Measurements from ENCODE around the gene EPB41. TPM values are rescaled to one million over a fixed set of nuclear protein-coding genes. Genes with fewer than 3 reads are reported as not detected.
A peak's percentile ranks its signal among the peaks of the same experiment; 100 is the strongest.
"Not testable (repeated sequence)": the region's sequence is repeated elsewhere in the genome, so short reads cannot be mapped to it uniquely, and the experiment has no call there.

EPB41 gene
- polyA plus RNA-seq, 3 donors from 2014 or later, result 39.7 to 88.9 (median 59.4) TPM

GRCh38 chr1:29105822-29106221, 191.5 kb downstream of the EPB41 start:
- H3K9me3 Mint-ChIP-seq, result no peaks in the 10 kb centered on the region
- peaks cover 1 to 4% (median 3%) of the 10 kb centered on the region in 3 donors for H3K27me3 Mint-ChIP-seq (ENCODE audit: low read depth in 3 of 3)
- peak overlapping the region in 1 of 6 donors; percentile 75 for H3K27ac Mint-ChIP-seq
- peaks cover 8 to 13% (median 10%) of the 10 kb centered on the region in 3 donors for H3K36me3 Mint-ChIP-seq
- H3K4me1 Mint-ChIP-seq, result no peaks in the 10 kb centered on the region
- H3K4me3 Mint-ChIP-seq, result no peak overlapping the region
- DNase-seq, result no peak

- Mint-ChIP-seq H3K4me1 (peaks cover 5 to 11% of the 10 kb centered on the region in 2 donors), H3K36me3 (peaks cover 15 to 26% (median 15%) of the 10 kb centered on the region in 3 donors)
- H3K9me3 Mint-ChIP-seq; DNase-seq; H3K4me3 Mint-ChIP-seq; H3K27me3 Mint-ChIP-seq (ENCODE audit: low read depth in 3 of 3); H3K27ac Mint-ChIP-seq: not testable (repeated sequence)
Measured at GRCh38 chr1:29108041-29108440, 193.7 kb downstream of the EPB41 start.

DNA sequence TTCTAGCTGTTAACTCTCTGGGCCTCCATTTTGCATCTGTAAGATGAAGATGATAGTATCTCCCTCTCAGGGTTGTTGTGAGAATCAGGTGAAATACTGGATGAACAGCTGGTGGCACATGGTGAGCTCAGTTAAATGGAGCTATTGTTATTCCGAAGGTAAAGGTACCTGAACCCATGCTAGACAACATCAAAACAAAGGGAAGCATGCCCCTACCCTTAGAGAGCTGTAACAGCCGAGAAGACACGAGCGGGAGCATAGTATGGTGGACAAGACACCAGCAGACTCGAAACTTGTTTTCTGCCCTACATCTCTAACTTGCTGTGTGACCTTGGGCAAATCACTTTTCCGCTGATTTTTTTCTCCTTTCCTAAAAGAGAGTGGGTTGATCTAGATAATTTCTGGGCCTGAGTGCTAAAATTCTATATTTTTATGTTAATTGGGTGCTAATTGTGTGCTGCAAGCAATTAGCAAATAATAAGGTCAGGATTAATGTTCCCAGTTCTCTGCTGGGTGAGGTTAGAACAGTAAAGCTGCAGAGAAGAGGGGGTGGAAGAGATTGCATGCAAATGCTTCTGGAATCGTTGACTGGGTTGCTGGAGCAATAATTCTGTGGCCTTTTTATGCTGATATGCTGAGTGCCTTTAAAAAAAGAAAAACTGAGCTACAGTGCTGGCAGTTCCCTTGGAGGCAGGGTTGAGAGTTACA, 198.5 kb downstream of the EPB41 start:
- H3K27ac Mint-ChIP-seq, result no peak overlapping the region
- peaks cover 13 to 17% of the 10 kb centered on the region in 2 donors for H3K4me1 Mint-ChIP-seq
- no peak overlapping the region for H3K4me3 Mint-ChIP-seq
- peaks cover 25 to 56% (median 32%) of the 10 kb centered on the region in 3 donors for H3K36me3 Mint-ChIP-seq
- no peak for DNase-seq
- H3K9me3 Mint-ChIP-seq, result no peaks in the 10 kb centered on the region
- peaks cover 2 to 7% (median 3%) of the 10 kb centered on the region in 3 donors for H3K27me3 Mint-ChIP-seq (ENCODE audit: low read depth in 3 of 3)

DNA sequence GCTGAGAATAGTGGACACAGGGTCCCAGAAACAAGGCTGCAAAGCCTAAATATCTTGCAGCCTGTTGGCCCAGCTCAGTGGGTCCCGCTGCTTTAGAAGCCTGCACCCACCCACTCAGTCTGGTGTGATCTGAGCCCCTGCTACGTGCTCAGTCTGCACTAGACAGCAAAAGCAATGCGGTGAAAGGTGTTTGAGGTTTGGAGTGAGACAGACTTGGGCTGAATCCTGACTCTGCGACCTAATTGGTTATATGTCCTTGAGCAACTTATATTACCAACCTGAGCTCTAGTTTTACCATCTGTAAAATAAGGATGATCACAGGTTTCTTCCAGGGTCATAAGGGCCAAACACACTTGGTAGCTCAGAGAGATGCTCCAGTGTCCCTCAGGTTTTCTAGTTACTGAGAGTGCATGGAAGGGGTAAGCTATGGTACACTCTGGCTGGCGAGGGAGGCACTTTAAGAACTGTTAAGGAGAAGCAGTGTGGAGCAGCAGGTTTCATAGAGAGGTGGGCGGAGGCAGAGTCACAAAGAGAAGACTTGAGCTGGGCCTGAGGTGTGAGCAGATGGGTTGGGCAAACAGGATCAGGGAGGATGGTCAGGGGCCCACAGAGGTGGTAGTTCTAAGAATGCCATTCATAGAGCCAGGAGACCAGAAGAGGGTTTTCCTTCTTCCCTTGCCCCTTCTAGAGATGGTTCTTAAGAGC, 199.2 kb downstream of the EPB41 start:
- Mint-ChIP-seq H3K27ac (peak overlapping the region in 4 of 6 donors; percentile 40 to 82 (median 48)), H3K9me3 (no peaks in the 10 kb centered on the region), H3K4me1 (peaks cover 13 to 17% of the 10 kb centered on the region in 2 donors), H3K36me3 (peaks cover 25 to 60% (median 35%) of the 10 kb centered on the region in 3 donors), H3K27me3 (ENCODE audit: low read depth in 3 of 3) (peaks cover 2 to 7% (median 5%) of the 10 kb centered on the region in 3 donors), H3K4me3 (no peak overlapping the region)
- DNase-seq, result no peak

GRCh38 chr1:29114654-29115053, 200.3 kb downstream of the EPB41 start:
- no peak for DNase-seq
- H3K9me3 Mint-ChIP-seq, result no peaks in the 10 kb centered on the region
- H3K4me1 Mint-ChIP-seq, result peaks cover 13 to 17% of the 10 kb centered on the region in 2 donors
- no peak overlapping the region for H3K27ac Mint-ChIP-seq
- peaks cover 2 to 9% (median 7%) of the 10 kb centered on the region in 3 donors for H3K27me3 Mint-ChIP-seq (ENCODE audit: low read depth in 3 of 3)
- H3K36me3 Mint-ChIP-seq, result peaks cover 30 to 66% (median 41%) of the 10 kb centered on the region in 3 donors
- no peak overlapping the region for H3K4me3 Mint-ChIP-seq

DNA sequence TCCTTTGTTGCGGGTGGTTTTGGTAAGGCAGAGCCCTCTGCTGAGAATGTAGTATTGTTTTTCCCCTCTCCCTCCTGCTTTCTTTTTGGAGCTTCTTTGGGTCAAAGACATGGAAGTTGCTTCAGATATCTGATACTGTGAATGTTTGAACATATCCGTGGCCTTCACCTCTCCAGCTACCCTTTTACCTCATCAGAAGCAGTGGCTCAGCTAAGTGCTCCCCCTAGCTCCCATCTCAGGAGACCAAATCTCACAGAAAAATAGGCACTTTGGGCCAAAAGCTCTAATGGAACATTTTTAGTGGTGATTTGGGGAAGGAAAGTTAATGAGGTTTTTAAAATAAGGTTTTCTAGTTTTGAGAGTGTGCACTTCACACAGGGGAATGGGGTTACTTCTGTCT, 203.0 kb downstream of the EPB41 start:
- Mint-ChIP-seq H3K27ac (peak overlapping the region in 1 of 6 donors; percentile 3), H3K4me1 (peaks cover 12 to 16% of the 10 kb centered on the region in 2 donors), H3K36me3 (peaks cover 29 to 57% (median 39%) of the 10 kb centered on the region in 3 donors), H3K4me3 (no peak overlapping the region), H3K27me3 (ENCODE audit: low read depth in 3 of 3) (peaks cover 6 to 20% (median 9%) of the 10 kb centered on the region in 3 donors), H3K9me3 (no peaks in the 10 kb centered on the region)
- DNase-seq, result no peak

GRCh38 chr1:29119121-29119929, 205.0 kb downstream of the EPB41 start:
- Mint-ChIP-seq H3K9me3 (no peaks in the 10 kb centered on the region), H3K4me1 (peaks cover 6% of the 10 kb centered on the region in 2 donors), H3K27ac (no peak overlapping the region), H3K4me3 (peak overlapping the region in 1 of 5 donors; percentile 35), H3K36me3 (peaks cover 16 to 39% (median 27%) of the 10 kb centered on the region in 3 donors), H3K27me3 (ENCODE audit: low read depth in 3 of 3) (peaks cover 8 to 18% (median 15%) of the 10 kb centered on the region in 3 donors)
- no peak for DNase-seq

DNA sequence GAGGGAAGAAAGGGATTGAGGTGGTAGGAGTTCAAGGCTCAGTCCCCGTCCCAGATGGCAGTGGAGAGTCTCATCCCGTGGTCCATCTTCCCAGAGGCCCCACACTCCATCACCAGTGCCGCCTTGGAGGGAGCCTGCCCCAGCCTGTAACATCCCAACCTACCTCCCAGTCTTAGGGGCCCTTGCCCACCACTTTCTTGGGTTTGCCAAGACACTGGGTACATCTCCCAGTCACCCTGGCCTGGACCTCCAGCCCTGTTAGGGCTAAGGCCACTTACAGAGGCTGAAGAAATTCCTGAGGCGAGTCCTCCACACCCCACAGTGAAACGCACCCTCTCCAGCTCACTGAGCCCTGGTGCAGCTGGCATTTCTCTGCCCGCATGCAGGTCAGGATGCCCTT, 206.0 kb downstream of the EPB41 start:
- DNase-seq, result no peak
- H3K9me3 Mint-ChIP-seq, result no peaks in the 10 kb centered on the region
- no peak overlapping the region for H3K27ac Mint-ChIP-seq
- H3K4me1 Mint-ChIP-seq, result peaks cover 6% of the 10 kb centered on the region in 2 donors
- H3K27me3 Mint-ChIP-seq (ENCODE audit: low read depth in 3 of 3), result peaks cover 9 to 18% (median 15%) of the 10 kb centered on the region in 3 donors
- peaks cover 12 to 34% (median 27%) of the 10 kb centered on the region in 3 donors for H3K36me3 Mint-ChIP-seq
- peak overlapping the region in 3 of 5 donors; percentile 38 to 71 (median 38) for H3K4me3 Mint-ChIP-seq

DNA sequence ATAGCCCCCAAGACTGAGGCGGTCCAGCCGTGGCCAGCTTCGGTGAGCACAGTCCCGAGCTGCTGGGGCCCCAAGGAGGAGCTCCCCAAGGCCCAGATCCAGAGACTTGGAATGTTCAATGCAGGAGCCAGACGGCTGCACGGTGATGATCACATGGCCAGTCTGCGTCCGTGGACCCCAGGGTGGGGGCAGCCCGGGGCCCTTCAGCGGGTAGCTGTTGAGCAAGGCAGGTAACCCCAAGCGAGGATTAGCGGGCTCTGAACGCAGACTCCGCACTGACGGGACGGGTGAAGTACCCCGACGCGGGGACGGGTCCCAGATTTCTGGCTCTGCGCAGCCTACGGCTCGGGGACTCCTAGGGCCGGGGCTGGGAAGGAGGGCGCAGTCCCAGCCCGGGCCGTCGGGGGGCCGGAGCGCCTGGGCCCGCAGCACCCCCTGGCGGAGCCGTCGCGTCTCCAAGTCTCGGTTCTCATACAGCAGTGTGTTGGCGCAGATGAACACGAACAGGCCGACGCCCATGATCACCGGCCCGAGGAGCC, 206.6 kb downstream of the EPB41 start:
- H3K36me3 Mint-ChIP-seq, result peaks cover 12 to 27% (median 27%) of the 10 kb centered on the region in 3 donors
- H3K27me3 Mint-ChIP-seq (ENCODE audit: low read depth in 3 of 3), result peaks cover 12 to 24% (median 21%) of the 10 kb centered on the region in 3 donors
- peak overlapping the region in 3 of 5 donors; percentile 21 to 38 (median 35) for H3K4me3 Mint-ChIP-seq
- peaks cover 12% of the 10 kb centered on the region in 2 donors for H3K4me1 Mint-ChIP-seq
- peak; percentile 55 to 58 (median 58) for DNase-seq
- H3K9me3 Mint-ChIP-seq, result no peaks in the 10 kb centered on the region
- H3K27ac Mint-ChIP-seq, result no peak overlapping the region

DNA sequence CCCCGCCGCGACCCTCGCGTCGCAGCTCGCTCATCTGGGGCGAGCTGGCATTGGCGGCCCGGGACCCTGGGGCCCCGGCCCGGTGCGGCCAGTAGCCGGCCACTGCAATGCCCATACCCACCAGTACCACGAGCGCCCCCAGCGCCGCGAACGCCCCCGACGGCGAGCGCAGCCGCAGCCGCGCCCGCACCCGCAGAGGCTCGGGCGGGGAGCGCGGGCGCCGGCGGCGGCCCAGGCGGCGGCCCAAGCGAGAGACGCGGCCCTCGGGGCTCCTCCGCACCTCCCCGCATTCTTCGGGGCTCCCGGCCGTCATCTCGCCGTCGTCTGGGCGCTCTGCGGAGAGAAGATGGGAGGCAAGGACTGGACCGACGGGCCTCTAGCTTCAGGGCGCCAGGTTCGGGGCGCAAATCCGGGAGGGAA, 207.2 kb downstream of the EPB41 start:
- peaks cover 12 to 13% of the 10 kb centered on the region in 2 donors for H3K4me1 Mint-ChIP-seq
- no peak overlapping the region for H3K27ac Mint-ChIP-seq
- no peak for DNase-seq
- H3K36me3 Mint-ChIP-seq, result peaks cover 12 to 27% (median 27%) of the 10 kb centered on the region in 3 donors
- no peaks in the 10 kb centered on the region for H3K9me3 Mint-ChIP-seq
- H3K27me3 Mint-ChIP-seq (ENCODE audit: low read depth in 3 of 3), result peaks cover 12 to 24% (median 21%) of the 10 kb centered on the region in 3 donors
- no peak overlapping the region for H3K4me3 Mint-ChIP-seq

DNA sequence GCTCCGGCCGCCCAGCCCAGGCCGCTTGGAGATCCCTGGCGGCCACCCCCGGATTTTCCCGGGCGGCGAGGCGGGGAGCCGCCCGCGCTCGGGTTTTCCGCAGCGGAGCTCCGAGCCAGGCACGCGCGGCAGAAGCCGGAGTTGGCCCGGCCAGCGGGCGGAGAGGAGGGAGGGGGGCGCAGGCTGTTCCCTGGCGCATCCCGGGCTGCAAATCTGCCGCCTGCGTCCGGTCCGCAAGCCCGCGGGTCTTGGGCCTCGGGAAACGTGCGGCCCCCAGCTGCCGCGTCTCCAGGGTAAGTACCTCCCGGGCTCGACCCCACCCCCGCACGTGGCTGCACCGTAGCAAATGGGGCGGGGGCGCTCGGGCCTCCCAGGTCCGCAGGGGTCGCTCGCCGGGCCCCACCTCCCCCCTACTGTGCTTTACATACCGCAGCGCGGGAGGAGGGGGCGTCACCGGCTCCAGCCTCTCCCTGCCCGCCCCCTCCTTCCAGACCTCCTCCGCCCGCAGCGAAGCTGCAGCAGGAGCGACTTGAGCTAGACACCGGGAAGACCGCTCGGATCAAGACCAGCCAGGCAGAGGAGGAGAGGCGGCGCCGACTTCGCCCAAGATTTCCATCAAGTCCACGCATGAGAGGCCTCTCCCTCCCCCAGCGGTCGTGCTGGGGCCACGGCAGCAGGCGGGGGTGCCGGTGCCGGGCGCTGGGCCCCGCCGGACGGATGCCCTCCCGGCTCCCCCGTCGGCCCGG, 207.7 kb downstream of the EPB41 start:
- Mint-ChIP-seq H3K4me1 (peaks cover 12 to 13% of the 10 kb centered on the region in 2 donors), H3K4me3 (peak overlapping the region in 3 of 5 donors; percentile 10 to 53 (median 53)), H3K36me3 (peaks cover 12 to 24% (median 21%) of the 10 kb centered on the region in 3 donors), H3K9me3 (no peaks in the 10 kb centered on the region), H3K27ac (no peak overlapping the region), H3K27me3 (ENCODE audit: low read depth in 3 of 3) (peaks cover 12 to 24% (median 21%) of the 10 kb centered on the region in 3 donors)
- no peak for DNase-seq

DNA sequence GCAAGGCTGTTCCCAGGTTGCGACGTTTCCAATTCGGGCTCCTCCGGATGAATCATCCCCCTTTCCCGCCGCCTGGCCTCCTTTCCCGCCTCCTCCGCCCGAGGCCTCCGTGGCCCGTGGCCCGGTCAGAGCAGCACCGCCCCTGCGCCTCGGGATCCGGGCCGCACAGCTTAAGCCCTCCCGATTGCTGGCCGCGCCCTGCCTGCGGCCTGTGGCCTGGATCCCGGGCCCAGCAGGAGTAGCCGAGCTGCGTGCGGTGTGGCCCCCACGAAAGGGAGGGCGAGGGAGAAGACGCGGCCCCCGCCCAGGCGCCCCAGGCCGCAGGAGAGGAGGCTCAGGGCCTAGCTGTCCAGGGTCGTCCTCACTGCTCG, 208.3 kb downstream of the EPB41 start:
- peak overlapping the region; percentile 18 to 84 (median 80) for H3K4me3 Mint-ChIP-seq
- peaks cover 8 to 19% (median 16%) of the 10 kb centered on the region in 3 donors for H3K36me3 Mint-ChIP-seq
- H3K27ac Mint-ChIP-seq, result no peak overlapping the region
- H3K9me3 Mint-ChIP-seq, result no peaks in the 10 kb centered on the region
- peaks cover 12 to 24% (median 18%) of the 10 kb centered on the region in 3 donors for H3K27me3 Mint-ChIP-seq (ENCODE audit: low read depth in 3 of 3)
- DNase-seq, result no peak
- H3K4me1 Mint-ChIP-seq, result peaks cover 12 to 13% of the 10 kb centered on the region in 2 donors
